VCaP (cell line): ENCODE measurements around the gene RNF208.

Source experiments
- H3K27ac ChIP-seq: fragments of 450-650 bp; 2 replicates; pipeline ENCODE4 v1.5.1; 2017
- TF ChIP-seq, protein P1 (sequence below): fragments of 450-650 bp; conservative IDR thresholded peaks from 2 replicates; pipeline ENCODE4 v1.5.1; 2017; ENCODE audit warnings: mild to moderate bottlenecking, moderate library complexity

RNF208 gene

DNA sequence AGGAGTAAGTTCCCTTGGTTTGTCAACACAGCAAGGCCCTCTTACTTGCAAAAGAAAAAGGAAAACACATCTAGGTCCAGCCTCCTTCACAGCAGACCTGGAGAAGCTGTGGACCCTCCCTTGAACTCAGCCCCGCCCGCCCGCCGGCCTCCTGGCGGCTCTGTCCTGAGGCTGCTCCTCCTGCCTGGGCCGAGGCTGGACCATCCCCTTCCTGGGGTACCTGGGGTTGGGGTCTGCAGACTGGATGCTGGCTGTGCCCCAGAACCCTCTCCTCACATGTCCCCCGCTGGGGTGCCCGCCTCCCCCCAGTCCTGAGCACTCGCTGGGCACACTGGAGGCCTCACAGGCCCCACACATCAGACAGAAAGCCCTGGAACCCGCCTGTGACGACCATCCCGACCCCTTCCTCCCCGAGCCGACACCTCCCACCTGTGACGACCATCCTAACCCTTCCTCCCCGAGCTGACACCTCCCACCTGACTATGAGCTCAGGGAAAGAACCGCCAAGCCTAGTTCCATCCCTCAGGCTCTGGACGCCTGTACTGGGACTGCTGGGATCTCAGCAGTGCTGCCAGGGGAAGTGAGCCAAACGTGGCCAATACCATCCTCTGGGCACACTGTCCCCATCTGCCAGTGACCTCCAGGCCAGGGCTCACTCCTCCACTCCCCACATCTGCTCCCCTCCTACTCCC, 43.0 kb downstream of the RNF208 start:
- TF ChIP-seq, protein P1, sequence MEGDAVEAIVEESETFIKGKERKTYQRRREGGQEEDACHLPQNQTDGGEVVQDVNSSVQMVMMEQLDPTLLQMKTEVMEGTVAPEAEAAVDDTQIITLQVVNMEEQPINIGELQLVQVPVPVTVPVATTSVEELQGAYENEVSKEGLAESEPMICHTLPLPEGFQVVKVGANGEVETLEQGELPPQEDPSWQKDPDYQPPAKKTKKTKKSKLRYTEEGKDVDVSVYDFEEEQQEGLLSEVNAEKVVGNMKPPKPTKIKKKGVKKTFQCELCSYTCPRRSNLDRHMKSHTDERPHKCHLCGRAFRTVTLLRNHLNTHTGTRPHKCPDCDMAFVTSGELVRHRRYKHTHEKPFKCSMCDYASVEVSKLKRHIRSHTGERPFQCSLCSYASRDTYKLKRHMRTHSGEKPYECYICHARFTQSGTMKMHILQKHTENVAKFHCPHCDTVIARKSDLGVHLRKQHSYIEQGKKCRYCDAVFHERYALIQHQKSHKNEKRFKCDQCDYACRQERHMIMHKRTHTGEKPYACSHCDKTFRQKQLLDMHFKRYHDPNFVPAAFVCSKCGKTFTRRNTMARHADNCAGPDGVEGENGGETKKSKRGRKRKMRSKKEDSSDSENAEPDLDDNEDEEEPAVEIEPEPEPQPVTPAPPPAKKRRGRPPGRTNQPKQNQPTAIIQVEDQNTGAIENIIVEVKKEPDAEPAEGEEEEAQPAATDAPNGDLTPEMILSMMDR, result no peak
- H3K27ac ChIP-seq, result no peak overlapping the region

DNA sequence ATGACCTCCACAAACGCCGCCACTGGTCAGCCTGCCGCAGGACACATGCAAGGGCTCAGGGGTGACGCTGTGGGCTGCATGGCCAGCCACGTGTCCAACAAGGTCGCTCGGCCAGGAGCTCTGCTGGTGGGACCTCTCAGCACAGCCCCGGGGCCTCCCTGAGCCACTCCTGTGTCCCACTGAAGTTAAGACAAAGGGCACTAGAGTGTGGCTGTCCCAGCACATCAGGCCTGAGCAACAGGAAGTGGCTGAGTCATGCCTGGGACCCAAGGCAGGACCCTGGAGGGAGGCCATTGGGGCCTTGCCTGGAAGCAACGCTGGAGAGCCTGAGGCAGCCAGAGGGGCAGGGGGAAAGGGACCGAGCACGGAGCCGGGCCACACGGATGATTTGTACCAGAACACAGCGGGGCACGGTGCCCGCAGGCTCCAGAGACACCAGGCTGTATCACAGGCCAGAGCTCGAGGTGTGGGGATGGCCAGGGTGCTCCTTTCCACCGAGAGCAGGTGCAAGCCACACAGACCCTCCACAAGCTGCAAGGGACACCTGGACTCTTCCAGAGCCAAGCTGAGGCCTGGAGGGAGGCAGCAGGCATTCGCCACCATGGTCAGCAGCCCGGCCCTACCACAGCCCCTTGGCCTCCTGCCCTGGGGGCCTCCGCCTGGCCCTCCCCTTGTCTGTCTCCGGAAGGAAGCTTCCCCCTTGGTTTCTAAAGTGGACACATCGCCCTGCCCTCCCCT, 43.7 kb downstream of the RNF208 start:
- TF ChIP-seq, protein P1, result no peak
- H3K27ac ChIP-seq, result no peak overlapping the region

DNA sequence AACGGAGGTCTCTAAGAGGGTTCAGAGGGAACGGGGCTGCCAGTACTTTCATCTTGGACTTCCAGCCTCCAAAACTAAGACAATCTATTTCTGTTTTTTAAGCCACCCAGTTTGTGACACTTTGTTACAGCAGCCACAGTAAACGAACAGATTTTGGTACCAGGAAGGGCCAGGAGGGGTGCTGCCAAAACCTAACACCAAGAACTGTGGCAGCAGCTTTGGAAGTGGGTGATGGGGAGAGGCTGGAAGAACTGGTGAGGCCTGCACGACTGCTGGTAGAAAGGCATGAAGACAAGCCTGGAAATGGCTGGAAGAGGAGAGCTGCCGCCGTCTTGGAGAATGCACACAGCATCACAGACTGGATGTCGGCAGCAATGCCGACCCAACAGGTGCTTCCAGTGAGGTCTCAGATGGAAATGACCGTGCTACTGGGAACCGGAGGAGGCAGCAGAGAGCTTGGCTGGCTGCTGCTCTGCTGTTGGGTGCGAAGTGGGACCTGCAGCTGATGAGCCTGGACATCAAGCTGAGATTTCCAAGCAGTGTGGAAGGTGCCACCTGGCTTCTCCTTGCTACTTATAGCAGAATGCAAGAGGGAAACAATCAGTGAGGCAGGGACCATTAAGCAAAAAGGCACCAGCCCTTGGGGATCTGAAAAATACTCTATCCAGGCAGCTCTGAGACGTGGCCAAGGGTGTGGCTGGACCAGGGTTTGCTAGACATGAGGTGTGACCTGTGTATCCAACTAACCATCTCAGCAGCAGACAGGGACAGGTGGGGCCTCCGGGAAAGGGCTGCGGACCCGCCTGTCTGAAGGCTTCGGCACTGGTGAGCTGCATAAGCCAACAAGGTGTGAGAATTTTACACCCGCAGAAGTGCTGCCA, 45.5 kb downstream of the RNF208 start:
- peak overlapping the region; percentile 100 for H3K27ac ChIP-seq
- TF ChIP-seq, protein P1, result peak; percentile 85

DNA sequence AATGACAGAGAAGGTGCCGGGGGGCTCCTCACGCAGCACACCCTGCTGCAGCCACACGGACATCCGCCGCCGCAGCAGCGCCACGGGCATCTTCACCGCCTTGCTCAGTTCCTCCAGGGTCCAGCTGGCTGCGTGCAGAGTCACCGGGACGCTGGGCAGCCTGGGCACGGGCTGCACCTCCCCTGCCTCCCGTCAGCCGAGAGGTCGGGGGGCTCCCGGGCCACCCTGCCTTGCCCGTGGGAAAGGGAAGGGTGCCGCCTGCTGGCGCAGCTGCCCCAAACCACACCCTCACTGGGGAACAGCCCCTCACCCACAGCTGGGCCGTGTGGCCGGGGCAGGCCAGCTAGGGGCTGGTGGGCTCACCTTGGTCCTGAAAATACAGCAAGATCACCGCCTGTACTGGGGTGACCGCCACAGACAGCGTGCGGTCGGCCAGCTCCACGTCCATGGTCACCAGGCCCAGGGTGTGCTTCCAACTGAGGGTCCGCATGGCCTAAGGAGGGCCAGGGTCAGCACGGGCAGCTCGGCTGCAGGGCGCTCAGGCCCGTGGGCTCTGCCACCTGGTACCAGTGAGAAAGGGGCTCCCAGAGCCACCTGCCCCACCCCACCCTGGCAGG, 46.6 kb downstream of the RNF208 start:
- peak overlapping the region; percentile 100 for H3K27ac ChIP-seq
- TF ChIP-seq, protein P1, result no peak

DNA sequence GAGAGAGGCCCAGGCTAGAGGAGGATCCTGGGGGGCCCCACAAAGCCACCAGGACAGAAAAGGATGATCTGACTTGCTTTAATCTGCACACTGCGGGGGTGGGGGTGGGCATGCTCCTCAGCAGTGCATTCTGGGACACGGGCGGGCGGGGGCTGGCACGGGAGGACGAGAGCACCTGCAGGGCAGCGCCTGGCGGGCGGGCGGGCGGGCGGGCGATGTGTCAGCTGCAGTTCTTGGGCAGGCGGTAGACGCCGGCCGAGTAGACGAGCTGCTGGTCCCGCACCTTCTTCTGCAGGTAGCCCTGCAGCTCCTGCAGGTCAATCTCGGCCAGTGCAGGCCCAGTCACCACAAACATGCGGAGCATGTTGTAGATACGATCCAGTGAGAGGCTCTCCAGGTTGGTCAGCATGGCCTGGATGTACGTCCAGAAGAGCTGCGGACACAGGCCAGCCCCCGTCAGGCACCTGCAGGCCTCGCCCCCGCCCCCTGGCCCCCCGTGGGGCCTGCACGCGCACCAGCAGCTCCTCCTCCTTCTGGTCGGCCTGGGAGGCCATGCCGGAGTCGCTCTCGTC, 47.2 kb downstream of the RNF208 start:
- TF ChIP-seq, protein P1, result no peak
- H3K27ac ChIP-seq, result peak overlapping the region; percentile 100

DNA sequence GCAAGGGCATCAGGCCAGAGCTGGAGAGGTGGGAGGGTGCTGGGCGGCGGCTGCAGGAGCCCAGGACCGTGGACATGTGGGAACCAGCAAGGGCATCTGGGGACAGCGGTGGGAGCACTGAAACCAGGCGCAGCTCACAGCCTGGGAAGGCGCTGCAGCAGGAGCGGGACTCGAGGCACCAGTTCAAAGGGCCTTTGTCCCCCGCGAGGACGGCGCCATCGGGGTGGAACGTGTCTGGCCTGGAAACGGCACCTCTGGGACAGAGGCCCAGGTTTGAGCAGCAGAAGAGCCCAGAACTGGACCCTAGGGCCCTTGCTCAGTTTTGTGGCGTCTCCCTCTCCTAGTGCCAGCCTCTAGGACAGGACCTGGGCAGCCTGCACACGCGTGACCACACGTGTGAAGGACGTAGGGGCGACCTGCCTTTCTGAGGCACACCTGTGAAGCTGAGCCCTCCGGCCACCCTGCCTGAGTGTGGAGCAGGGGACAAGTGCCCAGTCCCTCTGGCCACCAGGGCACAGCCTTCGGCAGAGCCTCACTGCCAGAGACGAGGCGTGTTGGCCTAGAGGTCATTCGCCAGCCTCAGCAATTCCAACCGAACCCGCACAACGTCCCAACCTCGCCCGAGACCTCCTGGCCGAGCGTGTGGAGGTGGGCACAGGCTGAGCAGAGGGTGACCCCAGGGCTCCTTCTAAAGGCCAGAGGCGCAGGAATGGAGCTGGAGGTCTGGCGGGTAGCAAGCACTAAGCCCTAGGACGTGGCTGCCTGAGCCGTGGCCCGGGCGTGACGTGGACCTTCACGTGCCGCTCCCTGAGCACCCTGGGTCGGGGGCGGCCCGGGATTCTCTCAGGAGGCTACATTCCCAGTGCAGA, 48.0 kb downstream of the RNF208 start:
- TF ChIP-seq, protein P1, result no peak
- H3K27ac ChIP-seq, result peak overlapping the region; percentile 100
